SK-N-MC (cell line): ENCODE measurements around the gene EFEMP2.

Experiments used
- DNase-seq: peaks from one replicate; pipeline ENCODE4 v3.0.0-alpha.2; 2011; ENCODE audit warnings: low read depth, low spot score
- H3K27ac ChIP-seq: fragments of 200-600 bp; sonication (generic); 2 replicates; pipeline ENCODE4 v1.5.1; 2016; ENCODE audit warnings: mixed run types
- H3K36me3 ChIP-seq: fragments of 200-600 bp; sonication (generic); 2 replicates; pipeline ENCODE4 v1.6.1; 2017; ENCODE audit warnings: antibody characterized with exemption, low read length, mixed read lengths; ENCODE audit not compliant: insufficient read depth
- H3K4me3 ChIP-seq: fragments of 200-600 bp; sonication (generic); 2 replicates; pipeline ENCODE4 v1.5.1; 2016
- H3K9ac ChIP-seq: fragments of 200-600 bp; sonication (generic); 2 replicates; pipeline ENCODE4 v1.8.0; 2017; ENCODE audit warnings: mixed run types, mixed read lengths; ENCODE audit not compliant: insufficient read length
- H3K9me3 ChIP-seq: fragments of 200-600 bp; sonication (generic); 2 replicates; pipeline ENCODE4 v1.6.1; 2017; ENCODE audit warnings: low read depth, mild to moderate bottlenecking, antibody characterized with exemption, low read length, moderate library complexity, mixed read lengths
- EZH2 ChIP-seq: fragments of 200-600 bp; sonication (generic); IDR thresholded peaks from one replicate; pipeline ENCODE4 v1.6.1; 2017; ENCODE audit warnings: antibody characterized with exemption
- FOXP2 ChIP-seq: optimal IDR thresholded peaks from 2 replicates; pipeline ENCODE3; 2011; ENCODE audit warnings: mild to moderate bottlenecking, moderate library complexity; ENCODE audit not compliant: insufficient read depth; ENCODE audit errors: extremely low read length, control extremely low read depth
- POLR2AphosphoS5 ChIP-seq: IDR thresholded peaks from 2 replicates; pipeline ENCODE4 v1.6.1; 2012; ENCODE audit warnings: mild to moderate bottlenecking, low read depth, low read length, borderline replicate concordance

EFEMP2 gene

DNA sequence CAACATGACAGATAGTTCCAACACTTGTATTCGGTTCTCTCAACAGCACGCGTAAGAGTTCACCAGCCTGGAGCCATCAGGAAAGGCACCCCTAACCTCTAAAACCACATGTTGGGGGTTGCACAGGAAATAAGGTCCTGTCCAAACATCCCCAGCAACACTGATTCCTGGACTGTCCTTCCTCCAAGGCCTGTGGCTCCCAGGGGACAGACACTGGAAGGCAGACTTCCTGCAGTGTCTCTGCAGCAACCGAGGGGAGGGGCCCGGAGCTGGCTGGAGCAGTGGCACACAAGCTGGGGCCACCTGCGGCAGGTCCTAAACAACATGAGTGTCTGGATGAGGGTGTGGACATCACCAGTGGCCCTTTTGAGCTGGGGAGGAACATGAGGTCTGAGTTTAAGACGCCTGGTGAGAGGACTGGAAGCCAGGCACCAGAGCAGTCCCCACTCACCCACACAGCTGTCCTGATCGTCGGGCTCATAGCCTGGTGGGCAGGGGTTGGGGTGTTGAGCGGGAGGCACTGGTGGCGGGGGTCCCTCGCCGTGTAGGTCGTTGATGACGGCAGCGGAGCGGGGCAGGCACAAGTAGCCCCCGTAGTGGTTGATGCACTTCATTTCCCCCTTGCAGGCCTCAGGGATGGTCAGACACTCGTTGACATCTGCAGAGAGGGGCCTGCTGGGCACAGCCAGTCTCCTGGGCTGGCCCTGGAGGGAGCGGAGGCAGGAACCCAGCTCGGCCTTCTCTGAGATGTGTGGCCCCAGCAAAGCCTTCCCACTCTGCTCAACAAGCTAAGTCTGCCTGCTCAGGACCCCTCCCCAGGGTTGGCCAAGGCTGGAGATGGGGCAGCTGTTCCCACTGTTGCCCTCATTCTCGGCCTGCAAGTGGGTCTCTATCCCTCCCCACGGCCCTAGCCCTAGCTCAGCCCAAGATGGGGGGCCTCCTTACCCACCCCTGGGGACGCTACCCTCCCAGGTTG, 1.6 kb downstream of the EFEMP2 start:
- no peak overlapping the region for H3K27ac ChIP-seq
- H3K9me3 ChIP-seq, result no peaks in the 10 kb centered on the region
- H3K9ac ChIP-seq, result no peak overlapping the region
- H3K4me3 ChIP-seq, result no peak overlapping the region
- DNase-seq, result no peak
- H3K36me3 ChIP-seq, result peaks cover 3% of the 10 kb centered on the region; the same call in 1 of the 2 replicates
- TF ChIP-seq POLR2AphosphoS5 (no peak), EZH2 (no peak), FOXP2 (no peak)

- Histone ChIP-seq H3K36me3 (peaks cover 7% of the 10 kb centered on the region; the same call in 1 of the 2 replicates), H3K4me3 (no peak overlapping the region), H3K9ac (no peak overlapping the region), H3K9me3 (no peaks in the 10 kb centered on the region), H3K27ac (no peak overlapping the region)
- TF ChIP-seq EZH2 (no peak), FOXP2 (no peak), POLR2AphosphoS5 (no peak)
- DNase-seq, result no peak
These were observed 2.3 kb downstream of the EFEMP2 start for GRCh38 chr11:65870307-65870658.

DNA sequence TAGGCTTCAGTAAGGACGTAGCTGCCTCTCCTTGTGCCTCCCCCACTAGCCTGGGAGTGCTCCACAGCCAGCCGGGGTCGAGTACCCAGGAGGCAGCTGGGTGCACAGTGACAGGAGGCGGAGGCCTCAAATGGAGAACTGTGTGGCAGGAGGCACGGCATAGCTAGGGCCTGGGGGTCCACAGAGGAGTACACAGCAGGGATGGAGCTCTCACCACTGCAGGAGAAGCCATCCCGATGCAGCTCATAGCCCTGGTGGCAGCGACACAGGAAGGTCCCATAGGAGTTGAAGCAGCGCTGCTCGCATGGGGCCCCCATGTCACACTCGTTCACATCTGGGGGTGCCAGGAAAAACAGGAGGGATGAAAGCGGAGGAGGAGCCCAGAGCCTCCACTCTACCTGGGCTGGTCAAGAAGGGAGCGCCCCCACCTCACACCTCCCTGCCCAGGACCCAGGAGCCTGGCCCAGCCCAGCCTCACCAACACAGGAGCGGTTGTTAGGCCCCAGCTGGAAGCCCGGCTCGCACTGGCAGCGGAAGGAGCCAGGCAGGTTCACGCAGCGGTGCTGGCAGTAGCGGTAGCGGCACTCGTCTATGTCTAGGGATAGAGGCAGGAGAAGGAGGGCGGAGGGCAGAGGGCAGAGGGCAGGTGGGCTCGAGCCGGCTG, 2.8 kb downstream of the EFEMP2 start:
- no peak for DNase-seq
- Histone ChIP-seq H3K27ac (no peak overlapping the region), H3K4me3 (no peak overlapping the region), H3K9me3 (no peaks in the 10 kb centered on the region), H3K36me3 (peaks cover 13% of the 10 kb centered on the region; the same call in 1 of the 2 replicates), H3K9ac (no peak overlapping the region)
- no peak for TF ChIP-seq FOXP2
- no peak for TF ChIP-seq POLR2AphosphoS5
- no peak for TF ChIP-seq EZH2

GRCh38 chr11:65868907-65869306, 3.7 kb downstream of the EFEMP2 start:
- Histone ChIP-seq H3K36me3 (peaks cover 21% of the 10 kb centered on the region; the same call in 1 of the 2 replicates), H3K4me3 (no peak overlapping the region), H3K27ac (no peak overlapping the region), H3K9ac (no peak overlapping the region), H3K9me3 (no peaks in the 10 kb centered on the region)
- TF ChIP-seq EZH2, result no peak
- TF ChIP-seq POLR2AphosphoS5, result peak; percentile 27; the same call in 1 of the 2 replicates
- no peak for DNase-seq

DNA sequence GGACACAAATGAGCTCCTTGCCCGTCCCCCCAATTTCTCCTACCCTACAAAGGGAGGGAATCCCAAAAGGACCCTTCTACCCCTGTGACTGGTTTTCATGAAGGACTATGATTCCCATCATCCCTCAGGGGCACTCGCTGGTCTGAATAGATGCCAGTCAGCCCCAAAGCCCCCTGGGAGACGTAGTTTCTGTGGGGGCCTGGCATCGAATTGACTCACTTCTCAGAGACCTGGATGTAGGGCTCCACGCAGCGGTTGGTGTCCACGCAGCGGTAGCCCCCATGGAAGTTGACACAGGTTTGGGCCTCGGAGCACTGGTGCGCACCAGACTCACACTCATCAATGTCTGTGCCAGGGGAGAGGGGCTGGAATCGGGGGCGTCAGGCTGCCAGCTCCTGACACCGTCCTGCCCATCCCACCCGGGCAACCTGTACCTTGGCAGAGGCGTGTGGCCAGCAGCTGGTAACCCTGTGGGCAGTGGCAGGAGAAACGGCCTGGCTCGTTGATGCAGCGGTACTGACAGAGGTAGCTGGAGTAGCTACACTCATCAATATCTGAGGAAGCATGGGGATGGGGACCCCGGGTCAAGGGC, 4.4 kb downstream of the EFEMP2 start:
- Histone ChIP-seq H3K27ac (no peak overlapping the region), H3K9ac (no peak overlapping the region), H3K36me3 (peaks cover 29% of the 10 kb centered on the region; the same call in 1 of the 2 replicates), H3K4me3 (no peak overlapping the region), H3K9me3 (no peaks in the 10 kb centered on the region)
- no peak for DNase-seq
- TF ChIP-seq FOXP2, result no peak
- TF ChIP-seq EZH2, result no peak
- TF ChIP-seq POLR2AphosphoS5, result no peak; the same call in 1 of the 2 replicates

DNA sequence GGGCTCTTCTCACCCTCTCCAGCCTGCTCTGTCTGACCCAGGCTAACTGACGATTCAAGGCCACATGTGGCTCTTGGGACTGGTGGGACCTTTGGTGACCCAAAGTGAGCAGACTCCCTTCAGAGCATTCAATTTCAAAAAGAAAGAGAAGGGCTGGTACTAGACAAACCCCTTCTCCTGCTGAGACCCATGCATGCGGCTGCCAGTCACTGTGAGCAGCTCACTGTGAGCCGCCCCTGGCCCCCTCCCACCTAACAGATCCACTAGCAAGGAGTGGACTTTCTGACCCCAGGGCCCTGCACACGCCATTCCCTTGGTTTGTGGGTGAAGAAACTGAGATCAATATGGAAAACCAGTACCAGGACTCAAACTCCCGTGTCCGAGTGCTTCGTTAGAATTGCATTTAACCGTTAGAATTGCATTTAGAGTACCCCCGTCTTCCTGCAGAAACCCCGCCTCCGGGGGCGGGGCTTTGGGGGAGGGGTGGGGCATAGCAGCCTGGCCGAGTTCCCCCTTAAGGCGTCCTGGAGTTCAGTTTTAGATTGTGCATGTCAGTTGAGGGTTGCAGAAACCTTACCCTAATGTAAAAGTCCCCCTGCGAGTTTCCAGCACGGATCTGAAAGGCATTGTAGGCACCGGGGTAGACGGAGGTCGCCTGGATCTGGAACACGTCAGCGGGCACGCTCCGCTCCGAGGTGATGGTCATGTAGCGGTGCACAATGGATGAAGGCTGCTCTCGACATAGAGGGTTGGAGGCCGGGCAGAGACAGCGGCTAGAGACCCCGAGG, 5.1 kb downstream of the EFEMP2 start:
- no peak overlapping the region for H3K9ac ChIP-seq
- peaks cover 36% of the 10 kb centered on the region; the same call in 1 of the 2 replicates for H3K36me3 ChIP-seq
- TF ChIP-seq EZH2, result no peak
- H3K4me3 ChIP-seq, result no peak overlapping the region; the same call in 1 of the 2 replicates
- no peak for DNase-seq
- H3K9me3 ChIP-seq, result no peaks in the 10 kb centered on the region
- peak overlapping the region; percentile 33; the same call in 1 of the 2 replicates for H3K27ac ChIP-seq

GRCh38 chr11:65866509-65867283, 5.9 kb downstream of the EFEMP2 start:
- Histone ChIP-seq H3K4me3 (no peak overlapping the region), H3K9me3 (no peaks in the 10 kb centered on the region), H3K9ac (no peak overlapping the region), H3K27ac (no peak overlapping the region), H3K36me3 (peaks cover 43% of the 10 kb centered on the region; the same call in 1 of the 2 replicates)
- no peak for TF ChIP-seq POLR2AphosphoS5
- no peak for TF ChIP-seq FOXP2
- TF ChIP-seq EZH2, result no peak
- no peak for DNase-seq
